ENCODE data around the gene TUT1. TPM values are rescaled to one million over a fixed set of nuclear protein-coding genes. Genes with fewer than 3 reads are reported as not detected.
"Not testable (repeated sequence)": the region's sequence is repeated elsewhere in the genome, so short reads cannot be mapped to it uniquely, and the experiment has no call there.

TUT1 gene
- 3.3 TPM for total RNA-seq

GRCh38 chr11:62591448-62592145, at the start of gene TUT1:
Gene TUT1 (minus strand): TSS chr11:62591523. CDS start chr11:62591485, 38 bp downstream.
- Histone ChIP-seq H3K4me3 (ENCODE audit: low read length) (peak within 1 kb of the TSS; percentile 97), H3K27me3 (ENCODE audit: insufficient read depth, low read length) (no peaks in the 10 kb centered on the region), H3K4me1 (ENCODE audit: insufficient read depth, low read length) (peaks cover 38% of the 10 kb centered on the region), H3K9me3 (ENCODE audit: low read depth, low read length) (no peaks in the 10 kb centered on the region)

GRCh38 chr11:62632492-62632891, 41.2 kb upstream of the TUT1 start:
- Histone ChIP-seq H3K27me3 (ENCODE audit: insufficient read depth, low read length) (no peaks in the 10 kb centered on the region), H3K4me1 (ENCODE audit: insufficient read depth, low read length) (peaks cover 9% of the 10 kb centered on the region), H3K9me3 (ENCODE audit: low read depth, low read length) (no peaks in the 10 kb centered on the region)

GRCh38 chr11:62627713-62628112, 36.4 kb upstream of the TUT1 start:
- H3K4me1 ChIP-seq (ENCODE audit: insufficient read depth, low read length), result no peaks in the 10 kb centered on the region
- no peaks in the 10 kb centered on the region for H3K27me3 ChIP-seq (ENCODE audit: insufficient read depth, low read length)
- no peak overlapping the region for H3K4me3 ChIP-seq (ENCODE audit: low read length)
- H3K9me3 ChIP-seq (ENCODE audit: low read depth, low read length), result no peaks in the 10 kb centered on the region

More at GRCh38 chr11:62632492-62632891, 41.2 kb upstream of the TUT1 start:
- H3K4me3 ChIP-seq (ENCODE audit: low read length), result no peak overlapping the region

GRCh38 chr11:62622476-62623089, 31.3 kb upstream of the TUT1 start:
- Histone ChIP-seq H3K9me3 (ENCODE audit: low read depth, low read length) (no peaks in the 10 kb centered on the region), H3K27me3 (ENCODE audit: insufficient read depth, low read length) (no peaks in the 10 kb centered on the region), H3K4me3 (ENCODE audit: low read length) (peak overlapping the region; percentile 60), H3K4me1 (ENCODE audit: insufficient read depth, low read length) (peaks cover 21% of the 10 kb centered on the region)

GRCh38 chr11:62621567-62622470, 30.5 kb upstream of the TUT1 start, which contains the start of gene B3GAT3:
Gene B3GAT3 (minus strand): TSS chr11:62621986. CDS start chr11:62621947, 39 bp downstream.
- peak within 1 kb of the TSS; percentile 60 for H3K4me3 ChIP-seq (ENCODE audit: low read length)
- no peaks in the 10 kb centered on the region for H3K9me3 ChIP-seq (ENCODE audit: low read depth, low read length)
- H3K27me3 ChIP-seq (ENCODE audit: insufficient read depth, low read length), result no peaks in the 10 kb centered on the region
- peaks cover 21% of the 10 kb centered on the region for H3K4me1 ChIP-seq (ENCODE audit: insufficient read depth, low read length)

- Histone ChIP-seq H3K4me1 (ENCODE audit: insufficient read depth, low read length) (peaks cover 21% of the 10 kb centered on the region), H3K9me3 (ENCODE audit: low read depth, low read length) (no peaks in the 10 kb centered on the region), H3K27me3 (ENCODE audit: insufficient read depth, low read length) (no peaks in the 10 kb centered on the region), H3K4me3 (ENCODE audit: low read length) (peak overlapping the region; percentile 60)
Observed at GRCh38 chr11:62621027-62621566, 29.8 kb upstream of the TUT1 start.

GRCh38 chr11:62616957-62617356, 25.6 kb upstream of the TUT1 start:
- peaks cover 19% of the 10 kb centered on the region for H3K4me1 ChIP-seq (ENCODE audit: insufficient read depth, low read length)
- H3K27me3 ChIP-seq (ENCODE audit: insufficient read depth, low read length); H3K9me3 ChIP-seq (ENCODE audit: low read depth, low read length); H3K4me3 ChIP-seq (ENCODE audit: low read length): not testable (repeated sequence)

GRCh38 chr11:62615521-62615920, 24.2 kb upstream of the TUT1 start:
- Histone ChIP-seq H3K4me1 (ENCODE audit: insufficient read depth, low read length) (peaks cover 23% of the 10 kb centered on the region), H3K9me3 (ENCODE audit: low read depth, low read length) (no peaks in the 10 kb centered on the region), H3K4me3 (ENCODE audit: low read length) (no peak overlapping the region), H3K27me3 (ENCODE audit: insufficient read depth, low read length) (no peaks in the 10 kb centered on the region)

- no peaks in the 10 kb centered on the region for H3K27me3 ChIP-seq (ENCODE audit: insufficient read depth, low read length)
- H3K4me3 ChIP-seq (ENCODE audit: low read length), result no peak overlapping the region
- H3K4me1 ChIP-seq (ENCODE audit: insufficient read depth, low read length), result peaks cover 19% of the 10 kb centered on the region
- H3K9me3 ChIP-seq (ENCODE audit: low read depth, low read length), result no peaks in the 10 kb centered on the region
Observed at GRCh38 chr11:62614275-62614674, 23.0 kb upstream of the TUT1 start.

- Histone ChIP-seq H3K27me3 (ENCODE audit: insufficient read depth, low read length) (no peaks in the 10 kb centered on the region), H3K4me3 (ENCODE audit: low read length) (no peak overlapping the region), H3K4me1 (ENCODE audit: insufficient read depth, low read length) (peaks cover 19% of the 10 kb centered on the region), H3K9me3 (ENCODE audit: low read depth, low read length) (no peaks in the 10 kb centered on the region)
Observed at GRCh38 chr11:62613291-62613778, 22.0 kb upstream of the TUT1 start.

GRCh38 chr11:62612366-62613290, 21.3 kb upstream of the TUT1 start, which contains the start of the genes EML3 and ROM1:
Gene EML3 (minus strand): TSS chr11:62612775. CDS start chr11:62612457, 318 bp downstream.
Gene ROM1 (plus strand): TSS chr11:62613257. CDS start chr11:62613282, 25 bp downstream.
- Histone ChIP-seq H3K4me1 (ENCODE audit: insufficient read depth, low read length) (peaks cover 26% of the 10 kb centered on the region), H3K27me3 (ENCODE audit: insufficient read depth, low read length) (no peaks in the 10 kb centered on the region), H3K4me3 (ENCODE audit: low read length) (peak within 1 kb of the TSS; percentile 69), H3K9me3 (ENCODE audit: low read depth, low read length) (no peaks in the 10 kb centered on the region)

- peaks cover 32% of the 10 kb centered on the region for H3K4me1 ChIP-seq (ENCODE audit: insufficient read depth, low read length)
- peak overlapping the region; percentile 69 for H3K4me3 ChIP-seq (ENCODE audit: low read length)
Observed at GRCh38 chr11:62611705-62612365, 20.5 kb upstream of the TUT1 start.

More at GRCh38 chr11:62611705-62612365, 20.5 kb upstream of the TUT1 start:
- no peaks in the 10 kb centered on the region for H3K27me3 ChIP-seq (ENCODE audit: insufficient read depth, low read length)
- H3K9me3 ChIP-seq (ENCODE audit: low read depth, low read length), result no peaks in the 10 kb centered on the region

Data from mononuclear cell (primary cell).